ENCODE data around the gene ZP4. TPM values are rescaled to one million over a fixed set of nuclear protein-coding genes. Genes with fewer than 3 reads are reported as not detected.
A peak's percentile ranks its signal among the peaks of the same experiment; 100 is the strongest.

Gene ZP4
- total and polyA plus RNA-seq, 2 of the 13 experiments (the other 11 are each of a cell fraction or from before 2014, with no cell fraction given), result not detected

DNA sequence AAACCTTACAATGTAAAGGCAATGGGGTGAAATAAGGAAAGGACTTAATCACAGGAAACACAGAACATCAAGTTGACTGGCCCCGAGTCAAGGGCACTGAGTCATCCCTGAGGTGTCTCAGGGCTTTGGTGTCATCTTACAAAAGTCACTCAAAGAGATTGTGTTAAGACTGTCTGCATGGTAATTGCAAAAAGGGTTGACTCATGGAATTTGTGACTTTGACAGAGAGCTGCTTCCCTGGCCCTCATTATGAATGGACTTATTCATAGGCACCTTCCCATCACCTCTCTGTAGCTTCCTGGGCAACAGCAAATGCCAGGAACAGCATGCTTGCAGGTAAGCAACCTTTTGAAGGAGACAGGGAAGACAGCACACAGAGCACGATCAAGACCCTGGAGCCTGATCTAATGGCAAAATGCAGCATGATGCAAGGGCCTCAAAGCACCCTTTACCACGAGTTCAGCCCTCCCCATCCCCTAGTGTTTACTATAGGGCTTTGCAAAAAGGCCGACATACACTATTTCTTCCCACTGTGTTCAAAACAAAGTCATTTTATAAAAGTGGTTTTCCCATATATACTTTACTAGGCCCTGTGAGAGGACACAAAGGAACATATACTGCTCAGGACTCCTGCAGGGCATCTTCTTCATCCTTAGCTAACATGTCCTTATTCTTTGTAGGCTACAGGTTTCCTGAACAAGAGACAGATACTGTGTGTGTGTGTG, 17.1 kb downstream of the ZP4 start:
- WGBS (ENCODE audit: low lambda C conversion rate), result 4% methylated on average over 4 of the region's 4 CpGs
- ChIA-PET POLR2A (no interaction called here), CTCF (ENCODE audit: low intra/inter-chr PET ratio, low total read pairs) (no interaction called here)
- BruUV-seq (replicated peaks), result no TSS peak
- no peaks in the 10 kb centered on the region for H3K4me1 ChIP-seq (ENCODE audit: insufficient read depth, low read length)
- H3K79me2 ChIP-seq (ENCODE audit: insufficient read depth, low read length), result no peaks in the 10 kb centered on the region
- TF ChIP-seq, protein P1, sequence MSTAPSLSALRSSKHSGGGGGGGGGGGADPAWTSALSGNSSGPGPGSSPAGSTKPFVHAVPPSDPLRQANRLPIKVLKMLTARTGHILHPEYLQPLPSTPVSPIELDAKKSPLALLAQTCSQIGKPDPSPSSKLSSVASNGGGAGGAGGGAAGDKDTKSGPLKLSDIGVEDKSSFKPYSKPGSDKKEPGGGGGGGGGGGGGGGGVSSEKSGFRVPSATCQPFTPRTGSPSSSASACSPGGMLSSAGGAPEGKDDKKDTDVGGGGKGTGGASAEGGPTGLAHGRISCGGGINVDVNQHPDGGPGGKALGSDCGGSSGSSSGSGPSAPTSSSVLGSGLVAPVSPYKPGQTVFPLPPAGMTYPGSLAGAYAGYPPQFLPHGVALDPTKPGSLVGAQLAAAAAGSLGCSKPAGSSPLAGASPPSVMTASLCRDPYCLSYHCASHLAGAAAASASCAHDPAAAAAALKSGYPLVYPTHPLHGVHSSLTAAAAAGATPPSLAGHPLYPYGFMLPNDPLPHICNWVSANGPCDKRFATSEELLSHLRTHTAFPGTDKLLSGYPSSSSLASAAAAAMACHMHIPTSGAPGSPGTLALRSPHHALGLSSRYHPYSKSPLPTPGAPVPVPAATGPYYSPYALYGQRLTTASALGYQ (CRISPR knock-in tag; IDR thresholded peaks at IDR 0.05), result no peak
- 0 out of 2 replicates have a peak, but pooled peaks have one; percentile 16 for TF ChIP-seq FOSL2 (CRISPR knock-in tag; IDR thresholded peaks at IDR 0.05)
- H2AFZ ChIP-seq (ENCODE audit: low read length), result no peak overlapping the region
- ATAC-seq (no peak), FAIRE-seq (no peak), DNase-seq (ENCODE audit: low spot score) (no peak)
- H4K20me1 ChIP-seq (ENCODE audit: insufficient read depth, low read length), result no peaks in the 10 kb centered on the region
- H3K9ac ChIP-seq (ENCODE audit: insufficient read depth, low read depth, low read length), result no peak overlapping the region
- H3K4me2 ChIP-seq (ENCODE audit: low read depth, low read length), result no peak overlapping the region
- intact Hi-C loops (cut with micrococcal nuclease; ENCODE audit: unreplicated experiment) (no loop called here), in situ Hi-C loops (cut with HindIII; ENCODE audit: extremely low pct_ligation_motif_present, low pct_unique_long_range_greater_than_20kb) (no loop called here)
- no peaks in the 10 kb centered on the region for H3K36me3 ChIP-seq (replicated peaks in 1 of 2; ENCODE audit: control insufficient read depth in 1 of 2, insufficient read depth in 2 of 2, low read length in 2 of 2)
- H3K9me3 ChIP-seq (ENCODE audit: low read length), result no peaks in the 10 kb centered on the region
- H3K4me3 ChIP-seq (replicated peaks in 1 of 3; ENCODE audit: insufficient read depth in 1 of 3, low read depth in 2 of 3, low read length in 3 of 3), result no peak overlapping the region
- no peak overlapping the region for H3K27ac ChIP-seq (ENCODE audit: extremely low read length, insufficient read depth, low read length)
- no peaks in the 10 kb centered on the region for H3K27me3 ChIP-seq (ENCODE audit: control insufficient read depth in 1 of 2, insufficient read depth in 2 of 2, low read length in 2 of 2)

- Histone ChIP-seq H3K4me3 (replicated peaks in 1 of 3; ENCODE audit: insufficient read depth in 1 of 3, low read depth in 2 of 3, low read length in 3 of 3) (no peak overlapping the region), H2AFZ (ENCODE audit: low read length) (no peak overlapping the region), H4K20me1 (ENCODE audit: insufficient read depth, low read length) (no peaks in the 10 kb centered on the region), H3K9ac (ENCODE audit: insufficient read depth, low read depth, low read length) (no peak overlapping the region), H3K27ac (ENCODE audit: extremely low read length, insufficient read depth, low read length) (no peak overlapping the region), H3K4me2 (ENCODE audit: low read depth, low read length) (no peak overlapping the region), H3K4me1 (ENCODE audit: insufficient read depth, low read length) (peaks cover 8% of the 10 kb centered on the region), H3K79me2 (ENCODE audit: insufficient read depth, low read length) (no peaks in the 10 kb centered on the region), H3K36me3 (replicated peaks in 1 of 2; ENCODE audit: control insufficient read depth in 1 of 2, insufficient read depth in 2 of 2, low read length in 2 of 2) (no peaks in the 10 kb centered on the region), H3K27me3 (ENCODE audit: control insufficient read depth in 1 of 2, insufficient read depth in 2 of 2, low read length in 2 of 2) (no peaks in the 10 kb centered on the region), H3K9me3 (ENCODE audit: low read length) (no peaks in the 10 kb centered on the region)
- FAIRE-seq, result no peak
- intact Hi-C loops (cut with micrococcal nuclease; ENCODE audit: unreplicated experiment), result no loop called here
- no peak for ATAC-seq
- in situ Hi-C loops (cut with HindIII; ENCODE audit: extremely low pct_ligation_motif_present, low pct_unique_long_range_greater_than_20kb), result no loop called here
- POLR2A ChIA-PET, result no interaction called here
- CTCF ChIA-PET (ENCODE audit: low intra/inter-chr PET ratio, low total read pairs), result no interaction called here
- BruUV-seq (replicated peaks), result no TSS peak
- WGBS (ENCODE audit: low lambda C conversion rate), result 4% methylated on average over 4 of the region's 4 CpGs
- DNase-seq (ENCODE audit: low spot score), result no peak
- TF ChIP-seq, protein P2, sequence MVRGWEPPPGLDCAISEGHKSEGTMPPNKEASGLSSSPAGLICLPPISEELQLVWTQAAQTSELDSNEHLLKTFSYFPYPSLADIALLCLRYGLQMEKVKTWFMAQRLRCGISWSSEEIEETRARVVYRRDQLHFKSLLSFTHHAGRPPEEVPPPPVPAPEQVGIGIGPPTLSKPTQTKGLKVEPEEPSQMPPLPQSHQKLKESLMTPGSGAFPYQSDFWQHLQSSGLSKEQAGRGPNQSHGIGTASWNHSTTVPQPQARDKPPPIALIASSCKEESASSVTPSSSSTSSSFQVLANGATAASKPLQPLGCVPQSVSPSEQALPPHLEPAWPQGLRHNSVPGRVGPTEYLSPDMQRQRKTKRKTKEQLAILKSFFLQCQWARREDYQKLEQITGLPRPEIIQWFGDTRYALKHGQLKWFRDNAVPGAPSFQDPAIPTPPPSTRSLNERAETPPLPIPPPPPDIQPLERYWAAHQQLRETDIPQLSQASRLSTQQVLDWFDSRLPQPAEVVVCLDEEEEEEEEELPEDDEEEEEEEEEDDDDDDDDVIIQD (CRISPR knock-in tag; IDR thresholded peaks at IDR 0.05; ENCODE audit: low read depth), result no peak
- TF ChIP-seq NFRKB (IDR thresholded peaks at IDR 0.05) (no peak), TOPORS (CRISPR knock-in tag; IDR thresholded peaks at IDR 0.05) (no peak), SOX5 (CRISPR knock-in tag; IDR thresholded peaks at IDR 0.05; ENCODE audit: borderline replicate concordance) (no peak), RAD21 (CRISPR knock-in tag; IDR thresholded peaks at IDR 0.05) (no peak)
- TF ChIP-seq, protein P3, sequence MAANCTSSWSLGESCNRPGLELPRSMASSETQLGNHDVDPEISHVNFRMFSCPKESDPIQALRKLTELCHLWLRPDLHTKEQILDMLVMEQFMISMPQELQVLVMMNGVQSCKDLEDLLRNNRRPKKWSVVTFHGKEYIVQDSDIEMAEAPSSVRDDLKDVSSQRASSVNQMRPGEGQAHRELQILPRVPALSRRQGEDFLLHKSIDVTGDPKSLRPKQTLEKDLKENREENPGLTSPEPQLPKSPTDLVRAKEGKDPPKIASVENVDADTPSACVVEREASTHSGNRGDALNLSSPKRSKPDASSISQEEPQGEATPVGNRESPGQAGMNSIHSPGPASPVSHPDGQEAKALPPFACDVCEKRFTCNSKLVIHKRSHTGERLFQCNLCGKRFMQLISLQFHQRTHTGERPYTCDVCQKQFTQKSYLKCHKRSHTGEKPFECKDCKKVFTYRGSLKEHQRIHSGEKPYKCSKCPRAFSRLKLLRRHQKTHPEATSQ (CRISPR knock-in tag; IDR thresholded peaks at IDR 0.05; ENCODE audit: borderline replicate concordance), result no peak
- TF ChIP-seq, protein P4, sequence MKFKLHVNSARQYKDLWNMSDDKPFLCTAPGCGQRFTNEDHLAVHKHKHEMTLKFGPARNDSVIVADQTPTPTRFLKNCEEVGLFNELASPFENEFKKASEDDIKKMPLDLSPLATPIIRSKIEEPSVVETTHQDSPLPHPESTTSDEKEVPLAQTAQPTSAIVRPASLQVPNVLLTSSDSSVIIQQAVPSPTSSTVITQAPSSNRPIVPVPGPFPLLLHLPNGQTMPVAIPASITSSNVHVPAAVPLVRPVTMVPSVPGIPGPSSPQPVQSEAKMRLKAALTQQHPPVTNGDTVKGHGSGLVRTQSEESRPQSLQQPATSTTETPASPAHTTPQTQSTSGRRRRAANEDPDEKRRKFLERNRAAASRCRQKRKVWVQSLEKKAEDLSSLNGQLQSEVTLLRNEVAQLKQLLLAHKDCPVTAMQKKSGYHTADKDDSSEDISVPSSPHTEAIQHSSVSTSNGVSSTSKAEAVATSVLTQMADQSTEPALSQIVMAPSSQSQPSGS (CRISPR knock-in tag; IDR thresholded peaks at IDR 0.05), result no peak
These were observed 21.7 kb downstream of the ZP4 start for GRCh38 chr1:237868817-237869600.

Data from HepG2 (cell line).